ENCODE measurements around the gene SLC16A8. TPM values are rescaled to one million over a fixed set of nuclear protein-coding genes. Genes with fewer than 3 reads are reported as not detected.

SLC16A8 gene
- total RNA-seq, 1 experiment from 2014 or later: not detected

DNA sequence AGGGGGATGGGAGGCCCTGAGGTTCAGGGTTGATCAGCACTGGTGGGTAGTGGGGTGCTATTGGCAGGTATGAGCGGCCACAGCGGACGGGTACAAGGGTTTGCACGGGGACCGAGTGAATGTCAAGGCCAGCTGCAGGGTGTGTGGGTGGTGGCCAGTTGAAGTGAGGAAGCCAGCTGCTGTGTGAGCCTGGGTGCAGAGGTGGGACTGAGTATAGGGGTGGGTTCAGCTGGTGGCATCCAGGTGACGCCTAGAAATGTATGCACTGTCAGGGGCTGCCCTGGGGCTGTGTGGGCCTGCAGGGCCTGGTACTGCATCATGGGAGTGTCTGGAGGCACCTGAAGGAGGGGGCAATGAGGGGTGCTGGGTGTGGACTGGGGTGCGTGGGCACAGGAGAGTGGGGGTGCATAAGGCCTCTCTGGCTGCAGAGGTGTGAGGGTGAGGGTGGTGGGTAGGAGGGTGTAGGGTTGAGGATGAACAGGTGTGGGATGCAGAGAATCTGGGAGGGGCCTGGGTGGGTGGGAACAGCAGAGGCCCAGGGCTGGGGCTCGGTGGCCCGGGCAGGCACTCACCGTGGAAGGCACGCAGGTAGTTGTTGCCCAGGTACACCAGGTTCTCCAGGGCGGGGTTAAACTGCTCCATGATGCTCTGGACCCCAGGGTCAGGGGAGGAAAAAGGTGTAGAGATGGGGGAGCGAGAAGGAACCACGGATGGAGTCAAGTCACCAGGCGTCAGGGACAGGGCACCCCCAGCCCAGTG is 24.8 kb upstream of the SLC16A8 start:
- DNase-seq (ENCODE audit: low read depth in 1 of 2, low spot score in 2 of 2): no peak
- Histone ChIP-seq H3K4me1 (replicated peaks) (no peaks in the 10 kb centered on the region), H3K9me3 (replicated peaks) (no peaks in the 10 kb centered on the region), H3K4me3 (no peak overlapping the region), H3K36me3 (no peaks in the 10 kb centered on the region), H3K27ac (no peak overlapping the region), H3K27me3 (replicated peaks) (no peaks in the 10 kb centered on the region)

GRCh38 chr22:38107692-38108515 is 23.9 kb upstream of the SLC16A8 start:
- H3K4me3 ChIP-seq: no peak overlapping the region
- no peak for DNase-seq (ENCODE audit: low read depth in 1 of 2, low spot score in 2 of 2)
- no peak overlapping the region for H3K27ac ChIP-seq
- H3K36me3 ChIP-seq: no peaks in the 10 kb centered on the region
- H3K27me3 ChIP-seq (replicated peaks): no peaks in the 10 kb centered on the region
- H3K4me1 ChIP-seq (replicated peaks): no peaks in the 10 kb centered on the region
- no peaks in the 10 kb centered on the region for H3K9me3 ChIP-seq (replicated peaks)

DNA sequence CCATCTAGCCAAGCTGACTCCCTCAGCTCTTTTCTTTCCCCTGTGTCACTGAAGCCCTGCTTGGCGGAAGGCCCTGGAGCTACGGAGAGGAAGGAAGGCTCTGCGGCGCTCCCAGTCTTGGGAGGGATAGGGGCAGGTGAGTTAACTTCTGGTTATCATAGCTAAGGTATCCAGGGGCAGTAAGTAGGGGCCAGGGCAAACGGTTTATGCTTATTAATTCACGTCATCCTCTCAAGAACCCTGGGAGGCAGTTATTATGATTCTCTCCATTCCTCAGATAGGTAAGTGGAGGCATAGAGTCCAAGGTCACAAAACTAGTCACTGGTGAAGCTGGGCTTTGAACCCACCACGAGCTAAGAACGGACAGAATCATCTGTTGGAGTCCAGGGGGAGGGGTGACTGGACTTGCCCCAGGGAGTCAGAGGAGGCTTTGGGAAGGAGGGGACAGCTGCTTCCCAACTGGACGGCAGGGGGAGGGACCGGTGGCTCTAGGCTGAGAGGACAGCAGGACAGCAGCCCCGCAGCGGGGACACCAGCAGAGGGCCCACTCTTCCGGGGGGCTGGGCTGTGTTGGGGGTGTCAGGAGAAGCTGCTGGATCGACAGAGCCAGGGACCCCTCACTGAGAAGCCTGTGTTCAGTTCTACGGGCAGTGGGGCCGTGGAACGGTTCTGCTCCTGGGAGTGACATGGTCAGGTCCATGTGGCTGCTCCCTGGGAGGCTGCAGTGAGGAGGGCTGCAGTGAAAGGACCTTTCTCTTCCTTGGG is 23.0 kb upstream of the SLC16A8 start:
- no peak for DNase-seq (ENCODE audit: low read depth in 1 of 2, low spot score in 2 of 2)
- Histone ChIP-seq H3K27me3 (replicated peaks) (no peaks in the 10 kb centered on the region), H3K27ac (no peak overlapping the region), H3K4me1 (replicated peaks) (no peaks in the 10 kb centered on the region), H3K36me3 (no peaks in the 10 kb centered on the region), H3K4me3 (no peak overlapping the region), H3K9me3 (replicated peaks) (no peaks in the 10 kb centered on the region)

DNA sequence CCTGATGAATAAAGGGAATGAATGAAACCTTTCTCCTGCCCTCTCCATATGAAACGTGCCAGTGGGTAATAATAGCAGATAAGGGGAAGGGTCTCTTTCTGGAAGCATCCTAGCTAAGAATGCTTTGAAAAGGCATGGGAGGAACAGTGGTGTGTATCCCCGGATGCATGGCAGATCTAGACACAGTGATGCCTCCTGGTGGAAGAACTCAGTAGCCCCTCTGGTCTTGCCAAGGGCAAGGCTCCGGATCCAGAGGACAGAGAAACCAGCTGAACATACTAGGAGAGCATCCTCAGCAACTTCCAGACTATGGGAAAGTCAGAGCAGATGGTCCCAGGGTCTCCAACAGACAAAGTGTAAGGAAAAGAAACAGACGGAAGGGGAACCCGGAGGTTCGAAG is 20.1 kb upstream of the SLC16A8 start:
- no peaks in the 10 kb centered on the region for H3K27me3 ChIP-seq (replicated peaks)
- H3K4me3 ChIP-seq: no peak overlapping the region
- no peaks in the 10 kb centered on the region for H3K9me3 ChIP-seq (replicated peaks)
- H3K4me1 ChIP-seq (replicated peaks): no peaks in the 10 kb centered on the region
- DNase-seq (ENCODE audit: low read depth in 1 of 2, low spot score in 2 of 2): no peak
- no peak overlapping the region for H3K27ac ChIP-seq
- H3K36me3 ChIP-seq: no peaks in the 10 kb centered on the region

DNA sequence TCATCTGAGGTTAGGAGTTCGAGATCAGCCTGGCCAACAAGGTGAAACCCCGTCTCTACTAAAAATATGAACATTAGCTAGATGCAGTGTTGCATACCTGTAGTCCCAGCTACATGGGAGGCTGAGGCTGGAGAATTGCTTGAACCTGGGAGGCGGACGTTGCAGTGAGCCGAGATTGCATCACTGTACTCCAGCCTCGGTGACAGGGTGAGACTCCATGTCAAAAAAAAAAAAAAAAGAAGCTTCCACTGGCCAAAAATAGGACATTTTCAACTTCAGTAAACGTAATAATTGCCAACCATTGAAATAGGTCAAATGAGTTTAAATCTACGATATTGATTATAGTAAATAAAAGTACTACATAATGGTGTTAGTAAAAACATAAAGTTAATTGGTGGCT is 19.7 kb upstream of the SLC16A8 start:
- Histone ChIP-seq H3K36me3 (no peaks in the 10 kb centered on the region), H3K4me1 (replicated peaks) (no peaks in the 10 kb centered on the region), H3K9me3 (replicated peaks) (no peaks in the 10 kb centered on the region), H3K27ac (no peak overlapping the region), H3K27me3 (replicated peaks) (no peaks in the 10 kb centered on the region), H3K4me3 (no peak overlapping the region)
- DNase-seq (ENCODE audit: low read depth in 1 of 2, low spot score in 2 of 2): no peak

DNA sequence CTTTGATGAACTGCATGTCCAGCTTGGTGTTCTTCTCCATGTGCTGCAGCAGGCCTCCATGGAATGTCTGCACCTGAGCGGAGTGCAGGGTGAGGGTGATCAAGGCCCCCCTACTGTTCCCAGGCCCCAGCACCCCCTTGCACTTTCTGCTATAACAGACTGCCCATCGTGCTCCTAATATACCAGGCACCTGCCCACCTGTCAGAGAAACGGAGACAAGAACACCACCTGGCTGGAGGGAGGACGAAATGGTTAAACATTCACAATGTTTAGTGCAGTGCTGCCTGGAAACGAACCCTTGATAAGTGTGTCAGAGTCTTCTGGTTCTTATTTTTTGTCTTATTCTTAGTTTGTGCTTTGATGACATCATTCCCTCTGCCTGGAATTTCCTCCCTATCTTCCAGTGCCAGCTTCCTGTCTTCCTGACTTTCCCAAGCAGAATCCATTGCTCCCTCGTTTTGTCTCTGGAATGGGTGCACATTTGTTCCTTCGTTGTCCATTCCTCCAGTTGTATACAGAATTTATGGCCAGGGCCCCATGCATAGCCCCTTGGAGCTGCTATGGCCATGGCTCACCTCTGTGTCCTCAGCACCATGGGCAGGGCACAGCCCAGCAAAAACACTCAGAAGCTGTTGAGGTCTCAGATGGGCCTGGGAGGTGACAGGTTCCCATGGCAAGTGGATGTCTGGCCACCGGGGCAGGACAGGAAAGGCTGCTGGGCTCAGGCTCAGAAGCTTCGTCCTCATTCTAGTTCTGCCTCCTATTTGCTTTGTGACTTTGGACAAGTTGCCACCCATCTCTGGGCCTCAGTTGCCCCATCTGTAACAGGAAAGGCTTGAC is 14.6 kb upstream of the SLC16A8 start:
- Histone ChIP-seq H3K4me1 (replicated peaks) (peaks cover 4% of the 10 kb centered on the region; the same call in 1 of the 2 replicates), H3K4me3 (no peak overlapping the region), H3K27ac (no peak overlapping the region), H3K27me3 (replicated peaks) (no peaks in the 10 kb centered on the region), H3K9me3 (replicated peaks) (no peaks in the 10 kb centered on the region), H3K36me3 (no peaks in the 10 kb centered on the region)
- no peak for DNase-seq (ENCODE audit: low read depth in 1 of 2, low spot score in 2 of 2)

- DNase-seq (ENCODE audit: low read depth in 1 of 2, low spot score in 2 of 2): no peak
- no peaks in the 10 kb centered on the region for H3K36me3 ChIP-seq
These were observed 13.8 kb upstream of the SLC16A8 start for GRCh38 chr22:38097557-38098409.

GRCh38 chr22:38097058-38097457 is 13.1 kb upstream of the SLC16A8 start:
- H3K4me3 ChIP-seq: no peak overlapping the region
- H3K27ac ChIP-seq: no peak overlapping the region
- peaks cover 4% of the 10 kb centered on the region; the same call in 1 of the 2 replicates for H3K4me1 ChIP-seq (replicated peaks)
- 0 out of 2 replicates have a peak, but pooled peaks cover under 1% of the 10 kb centered on the region for H3K27me3 ChIP-seq (replicated peaks)
- no peak for DNase-seq (ENCODE audit: low read depth in 1 of 2, low spot score in 2 of 2)
- no peaks in the 10 kb centered on the region for H3K9me3 ChIP-seq (replicated peaks)
- H3K36me3 ChIP-seq: no peaks in the 10 kb centered on the region

More at GRCh38 chr22:38097557-38098409, 13.8 kb upstream of the SLC16A8 start:
- no peak overlapping the region for H3K4me3 ChIP-seq
- H3K27ac ChIP-seq: no peak overlapping the region
- H3K4me1 ChIP-seq (replicated peaks): peaks cover 4% of the 10 kb centered on the region; the same call in 1 of the 2 replicates
- H3K27me3 ChIP-seq (replicated peaks): no peaks in the 10 kb centered on the region
- no peaks in the 10 kb centered on the region for H3K9me3 ChIP-seq (replicated peaks)

- H3K4me1 ChIP-seq (replicated peaks): peaks cover 4% of the 10 kb centered on the region
- no peak overlapping the region for H3K27ac ChIP-seq
- H3K4me3 ChIP-seq: no peak overlapping the region
- H3K27me3 ChIP-seq (replicated peaks): peaks cover 15% of the 10 kb centered on the region
- 0 out of 2 replicates have a peak, but pooled peaks cover 3% of the 10 kb centered on the region for H3K9me3 ChIP-seq (replicated peaks)
- DNase-seq (ENCODE audit: low read depth in 1 of 2, low spot score in 2 of 2): no peak
- H3K36me3 ChIP-seq: no peaks in the 10 kb centered on the region
These were observed 5.5 kb upstream of the SLC16A8 start for GRCh38 chr22:38089474-38089851.

DNA sequence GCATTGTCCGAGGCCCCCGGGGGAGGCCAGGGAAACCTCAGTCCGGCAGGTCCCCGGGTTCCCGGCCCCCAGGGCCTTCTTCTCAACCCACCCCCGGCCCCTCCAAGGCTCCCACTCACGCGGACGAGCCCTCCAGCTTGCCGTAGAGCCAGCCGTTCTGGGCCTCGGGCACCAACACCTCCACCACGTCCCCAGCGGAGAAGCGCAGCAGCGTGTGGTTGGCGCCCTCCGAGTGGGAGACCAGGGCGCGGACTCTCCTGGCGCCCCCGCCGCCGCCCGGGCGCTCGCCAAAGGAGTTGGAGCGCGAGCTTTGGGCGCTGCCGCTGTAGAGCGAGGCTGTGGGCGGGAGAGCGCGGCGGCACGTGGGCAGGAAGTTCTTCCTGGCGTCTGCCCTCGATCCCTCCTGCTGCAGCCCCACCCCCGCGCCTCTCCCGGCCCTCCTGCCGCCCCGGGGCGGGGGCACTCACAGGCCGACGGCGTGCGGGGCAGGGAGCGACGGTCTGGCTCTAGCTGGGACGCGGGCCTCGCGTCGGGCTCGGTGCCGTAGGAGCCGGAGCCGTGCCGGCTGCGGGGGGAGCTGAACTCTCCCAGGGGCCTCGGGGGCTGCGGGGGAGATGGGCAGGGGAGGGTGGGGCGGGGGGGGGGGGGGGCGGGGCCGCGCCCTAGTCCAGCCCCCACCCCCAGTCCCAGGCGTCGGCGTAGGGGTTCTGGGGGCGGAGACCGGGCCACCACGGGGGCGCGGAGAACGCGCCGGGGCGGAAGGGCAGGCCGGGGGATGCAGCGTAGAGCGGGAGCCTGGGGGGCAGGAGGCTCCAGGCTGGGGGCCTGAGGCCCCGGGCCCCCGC is 4.9 kb upstream of the SLC16A8 start:
- DNase-seq (ENCODE audit: low read depth in 1 of 2, low spot score in 2 of 2): no peak
- Histone ChIP-seq H3K9me3 (replicated peaks) (0 out of 2 replicates have a peak, but pooled peaks cover 3% of the 10 kb centered on the region), H3K27ac (no peak overlapping the region), H3K4me3 (no peak overlapping the region), H3K36me3 (no peaks in the 10 kb centered on the region), H3K27me3 (replicated peaks) (peaks cover 15% of the 10 kb centered on the region), H3K4me1 (replicated peaks) (peaks cover 4% of the 10 kb centered on the region)

DNA sequence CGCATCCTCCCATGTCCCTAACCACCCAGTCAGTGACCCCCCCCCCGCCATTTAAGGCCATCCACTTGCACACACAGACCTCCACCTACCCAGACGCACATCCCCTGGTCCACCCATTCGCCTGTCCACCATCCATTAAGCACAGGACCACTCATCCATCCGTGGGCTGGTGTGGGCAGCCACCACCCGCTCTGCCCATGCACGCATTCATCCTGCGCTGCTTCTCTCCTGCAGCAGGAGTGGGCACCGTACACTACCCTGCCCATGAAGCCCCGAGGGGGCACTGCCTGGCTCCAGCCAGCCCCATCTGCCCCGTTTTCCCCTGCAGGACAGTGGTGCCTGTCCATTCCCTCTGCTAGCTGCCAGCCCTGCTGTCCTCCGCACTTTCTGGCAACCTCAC is 3.9 kb upstream of the SLC16A8 start:
- no peak for DNase-seq (ENCODE audit: low read depth in 1 of 2, low spot score in 2 of 2)

More for the DNA sequence above, 3.9 kb upstream of the SLC16A8 start:
- peaks cover 15% of the 10 kb centered on the region for H3K27me3 ChIP-seq (replicated peaks)
- peaks cover 4% of the 10 kb centered on the region for H3K4me1 ChIP-seq (replicated peaks)
- no peak overlapping the region for H3K27ac ChIP-seq
- H3K36me3 ChIP-seq: no peaks in the 10 kb centered on the region
- H3K9me3 ChIP-seq (replicated peaks): 0 out of 2 replicates have a peak, but pooled peaks cover 3% of the 10 kb centered on the region
- no peak overlapping the region for H3K4me3 ChIP-seq
